ENCODE results near the gene LIMS2. TPM values are rescaled to one million over a fixed set of nuclear protein-coding genes. Genes with fewer than 3 reads are reported as not detected.

Gene LIMS2
- total RNA-seq, 4 donors from 2014 or later = 86.1 to 111 (median 98.1) TPM

DNA sequence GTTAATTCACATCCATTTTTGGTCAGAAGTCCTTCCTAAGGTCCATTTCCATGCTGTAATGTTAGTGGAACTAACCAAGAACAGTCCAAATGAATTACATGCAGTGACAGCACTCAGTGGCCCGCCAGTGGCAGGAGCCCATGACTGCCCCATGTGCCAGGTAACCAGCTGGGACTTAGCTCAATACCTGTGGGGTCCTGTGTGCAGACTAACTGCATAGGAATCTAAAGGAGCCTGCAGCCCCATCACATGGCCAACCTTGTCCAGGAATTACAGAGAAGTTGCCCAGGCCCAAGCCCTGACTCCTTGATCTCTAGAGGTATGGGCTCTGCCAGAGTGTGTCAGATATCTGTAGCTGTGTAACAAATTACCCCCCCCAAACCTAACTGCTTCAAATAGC lies 64.8 kb downstream of the LIMS2 start:
- H3K9me3 ChIP-seq = peaks cover 0 to 41% (median 0%) of the 10 kb centered on the region in 4 donors
- no peak overlapping the region for H3K27ac ChIP-seq
- TF ChIP-seq EP300 (IDR thresholded peaks at IDR 0.05) (no peak), POLR2A (IDR thresholded peaks at IDR 0.05) (no peak)
- H3K4me1 ChIP-seq = no peaks in the 10 kb centered on the region
- H3K36me3 ChIP-seq = no peaks in the 10 kb centered on the region
- WGBS, 2 donors = 80 to 100% methylated on average over 1 of the region's 1 CpG
- H3K4me3 ChIP-seq = no peak overlapping the region
- no peaks in the 10 kb centered on the region for H3K27me3 ChIP-seq
- no peak for DNase-seq (ENCODE audit: low spot score in 2 of 2)

DNA sequence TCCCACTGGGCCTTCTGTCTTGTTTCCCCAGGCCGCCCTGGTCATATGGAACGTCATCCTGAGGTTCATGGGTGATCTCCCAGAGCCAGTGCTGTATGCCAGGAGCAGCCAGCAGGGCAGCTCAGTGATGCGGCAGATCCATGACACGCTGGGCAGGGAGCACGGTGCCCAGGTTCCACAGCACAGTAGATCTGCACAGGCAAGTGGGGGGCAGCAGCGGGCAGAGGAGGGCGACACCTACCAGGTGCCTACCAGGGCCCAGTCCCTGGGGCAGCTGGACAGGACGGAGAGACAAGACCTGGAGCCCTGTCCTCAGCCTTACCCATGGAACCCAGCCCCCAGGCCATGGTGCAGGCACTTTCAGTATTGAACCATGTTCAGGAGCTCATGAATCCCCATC lies 65.5 kb downstream of the LIMS2 start:
- Histone ChIP-seq H3K27ac (no peak overlapping the region), H3K9me3 (peaks cover 0 to 41% (median 0%) of the 10 kb centered on the region in 4 donors), H3K27me3 (no peaks in the 10 kb centered on the region), H3K4me3 (no peak overlapping the region), H3K36me3 (no peaks in the 10 kb centered on the region), H3K4me1 (no peaks in the 10 kb centered on the region)
- DNase-seq (ENCODE audit: low spot score in 2 of 2) = no peak
- WGBS, 2 donors = 91 to 94% methylated on average over 2 to 7 of the region's 8 CpGs
- TF ChIP-seq POLR2A (IDR thresholded peaks at IDR 0.05) (no peak), EP300 (IDR thresholded peaks at IDR 0.05) (no peak)
- TF ChIP-seq, protein P1, sequence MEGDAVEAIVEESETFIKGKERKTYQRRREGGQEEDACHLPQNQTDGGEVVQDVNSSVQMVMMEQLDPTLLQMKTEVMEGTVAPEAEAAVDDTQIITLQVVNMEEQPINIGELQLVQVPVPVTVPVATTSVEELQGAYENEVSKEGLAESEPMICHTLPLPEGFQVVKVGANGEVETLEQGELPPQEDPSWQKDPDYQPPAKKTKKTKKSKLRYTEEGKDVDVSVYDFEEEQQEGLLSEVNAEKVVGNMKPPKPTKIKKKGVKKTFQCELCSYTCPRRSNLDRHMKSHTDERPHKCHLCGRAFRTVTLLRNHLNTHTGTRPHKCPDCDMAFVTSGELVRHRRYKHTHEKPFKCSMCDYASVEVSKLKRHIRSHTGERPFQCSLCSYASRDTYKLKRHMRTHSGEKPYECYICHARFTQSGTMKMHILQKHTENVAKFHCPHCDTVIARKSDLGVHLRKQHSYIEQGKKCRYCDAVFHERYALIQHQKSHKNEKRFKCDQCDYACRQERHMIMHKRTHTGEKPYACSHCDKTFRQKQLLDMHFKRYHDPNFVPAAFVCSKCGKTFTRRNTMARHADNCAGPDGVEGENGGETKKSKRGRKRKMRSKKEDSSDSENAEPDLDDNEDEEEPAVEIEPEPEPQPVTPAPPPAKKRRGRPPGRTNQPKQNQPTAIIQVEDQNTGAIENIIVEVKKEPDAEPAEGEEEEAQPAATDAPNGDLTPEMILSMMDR (IDR thresholded peaks at IDR 0.05) = no peak

DNA sequence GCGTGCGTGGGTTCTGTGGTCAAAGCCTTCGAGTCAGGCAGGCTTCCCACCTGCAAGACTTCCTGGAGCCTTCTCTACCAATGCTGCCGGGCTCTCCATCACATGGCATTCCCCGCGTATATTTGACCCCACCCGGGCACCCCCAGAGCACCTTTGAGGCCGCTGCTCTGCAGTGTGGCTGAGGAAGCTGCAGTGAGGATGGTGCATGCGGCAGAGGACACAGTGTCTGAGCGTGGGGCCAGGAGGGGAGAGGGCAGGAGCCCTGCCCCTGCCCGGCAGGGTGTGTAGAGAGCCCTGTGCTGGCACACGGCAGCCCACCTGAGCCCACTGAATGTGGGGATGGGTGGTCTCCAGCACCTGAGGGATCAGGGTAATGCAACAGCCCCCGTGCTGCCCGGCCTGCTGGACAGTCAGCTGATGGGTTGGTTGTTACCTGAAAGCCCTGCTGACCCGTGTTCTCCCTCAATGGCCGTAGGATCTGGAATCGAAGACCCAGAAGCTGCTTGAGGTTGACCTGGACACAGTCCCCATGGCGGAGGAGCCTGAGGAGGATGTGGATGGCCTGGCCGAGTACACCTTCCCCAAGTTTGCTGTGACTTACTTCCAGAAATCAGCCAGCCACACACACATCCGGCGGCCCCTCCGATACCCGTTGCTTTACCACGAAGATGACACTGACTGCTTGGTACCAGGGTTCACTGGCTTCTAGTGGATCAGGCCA lies 66.1 kb downstream of the LIMS2 start:
- Histone ChIP-seq H3K4me3 (no peak overlapping the region), H3K9me3 (peaks cover 0 to 39% (median 0%) of the 10 kb centered on the region in 4 donors), H3K4me1 (no peaks in the 10 kb centered on the region), H3K27ac (no peak overlapping the region), H3K36me3 (no peaks in the 10 kb centered on the region), H3K27me3 (no peaks in the 10 kb centered on the region)
- no peak for DNase-seq (ENCODE audit: low spot score in 2 of 2)
- TF ChIP-seq, protein P1 (IDR thresholded peaks at IDR 0.05) = no peak
- TF ChIP-seq EP300 (IDR thresholded peaks at IDR 0.05) = no peak
- no peak for TF ChIP-seq POLR2A (IDR thresholded peaks at IDR 0.05)
- WGBS, 2 donors = 89 to 90% methylated on average over 24 of the region's 24 CpGs

DNA sequence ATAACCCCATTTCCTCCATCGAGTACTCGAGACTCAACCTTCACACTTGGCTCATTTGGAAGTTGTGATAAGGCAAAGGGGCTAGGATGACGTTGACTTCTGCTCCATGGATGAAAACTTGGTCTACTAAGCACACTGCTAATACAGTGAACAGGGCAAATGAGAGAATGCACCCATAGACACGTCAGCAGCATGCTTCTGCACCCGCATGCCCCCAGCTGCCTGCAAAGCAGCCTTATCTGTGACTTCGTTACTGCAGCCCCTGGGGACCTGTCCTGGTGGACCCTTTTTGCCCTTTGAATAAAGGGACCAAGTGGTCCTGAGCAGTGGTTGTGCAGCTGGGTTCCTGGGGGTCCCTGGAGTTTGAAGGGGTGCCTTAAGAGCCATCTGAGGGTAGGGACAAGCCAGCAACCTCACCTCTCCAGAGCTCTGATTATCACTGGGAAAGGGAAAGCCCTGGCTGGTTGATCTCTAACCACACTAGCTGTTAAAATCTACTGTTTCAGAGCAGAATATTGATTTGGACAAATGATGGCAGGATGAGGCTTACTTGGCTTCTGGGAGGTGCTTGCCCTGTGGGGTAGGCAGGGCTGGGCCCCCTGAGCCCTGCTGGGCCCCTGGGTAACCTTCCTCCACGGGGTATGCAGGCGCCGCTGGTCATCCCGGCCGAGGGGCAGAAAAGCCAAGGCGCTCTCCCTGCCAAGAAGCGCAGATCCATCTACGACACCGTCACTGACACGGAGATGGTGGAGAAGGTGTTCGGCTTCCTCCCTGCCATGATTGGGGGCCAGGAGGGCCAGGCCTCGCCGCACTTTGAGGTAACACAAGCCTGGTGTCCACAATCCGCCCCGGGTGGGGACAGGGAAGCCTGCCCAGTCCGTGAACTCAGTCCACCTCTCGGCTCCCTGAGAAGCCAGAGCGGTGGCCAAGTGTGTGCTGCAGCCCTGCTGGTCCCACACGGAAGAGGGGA lies 67.0 kb downstream of the LIMS2 start:
- DNase-seq (ENCODE audit: low spot score in 2 of 2) = no peak
- no peak overlapping the region for H3K4me3 ChIP-seq
- WGBS, 2 donors = 81 to 87% methylated on average over 23 to 25 of the region's 25 CpGs
- peaks cover 0 to 37% (median 0%) of the 10 kb centered on the region in 4 donors for H3K9me3 ChIP-seq
- no peak overlapping the region for H3K27ac ChIP-seq
- H3K27me3 ChIP-seq = no peaks in the 10 kb centered on the region
- TF ChIP-seq POLR2A (IDR thresholded peaks at IDR 0.05) (no peak), EP300 (IDR thresholded peaks at IDR 0.05) (no peak)
- TF ChIP-seq, protein P1 (IDR thresholded peaks at IDR 0.05) = no peak
- no peaks in the 10 kb centered on the region for H3K4me1 ChIP-seq
- H3K36me3 ChIP-seq = no peaks in the 10 kb centered on the region

DNA sequence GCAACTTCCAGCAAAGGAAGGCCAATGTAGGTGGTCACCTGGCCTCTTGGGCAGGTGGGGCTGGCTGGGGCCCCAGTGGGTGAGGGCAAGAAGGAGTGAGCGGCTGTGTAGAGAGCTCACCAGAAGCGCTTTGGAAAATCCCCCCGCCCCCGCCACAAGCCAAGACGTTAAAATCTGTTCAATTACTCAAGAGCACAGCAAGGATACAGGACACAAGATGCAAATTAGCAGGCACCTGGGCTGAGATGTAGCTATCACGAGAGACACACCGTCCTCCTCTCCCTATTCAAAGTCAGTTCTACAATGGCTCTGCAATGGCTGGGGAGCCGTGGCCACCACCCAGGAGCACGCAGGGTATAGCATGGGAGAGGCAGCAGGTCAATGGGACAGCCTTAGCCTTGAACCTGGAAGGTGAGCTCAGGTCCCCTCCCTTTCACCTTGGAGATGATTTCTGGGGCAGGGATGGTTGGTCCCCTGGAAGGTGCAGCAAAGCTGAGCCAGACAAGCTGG lies 67.9 kb downstream of the LIMS2 start:
- Histone ChIP-seq H3K4me3 (no peak overlapping the region), H3K9me3 (peaks cover 0 to 33% (median 0%) of the 10 kb centered on the region in 4 donors), H3K36me3 (no peaks in the 10 kb centered on the region), H3K27me3 (no peaks in the 10 kb centered on the region), H3K4me1 (no peaks in the 10 kb centered on the region), H3K27ac (no peak overlapping the region)
- no peak for DNase-seq (ENCODE audit: low spot score in 2 of 2)
- WGBS, 2 donors = 90 to 92% methylated on average over 9 of the region's 9 CpGs
- TF ChIP-seq, protein P1 (IDR thresholded peaks at IDR 0.05) = no peak
- no peak for TF ChIP-seq EP300 (IDR thresholded peaks at IDR 0.05)
- TF ChIP-seq POLR2A (IDR thresholded peaks at IDR 0.05) = no peak

Data from tibial nerve (tissue), 4 donors.